H1 (cell line): ENCODE results near the gene HOMER1. TPM values are rescaled to one million over a fixed set of nuclear protein-coding genes. Genes with fewer than 3 reads are reported as not detected.

ENCODE experiments used
- CTCF ChIA-PET: fragments of 300-600 bp; sonication (Branson Sonifier 250); formaldehyde crosslinking; loops from one replicate; lab custom pipeline; 2021; ENCODE audit not compliant: partially characterized antibody; lab: Charles Lee
- POLR2A ChIA-PET: fragments of 300-600 bp; sonication (Branson Sonifier 250); formaldehyde crosslinking; loops from one replicate; lab custom pipeline; 2021; ENCODE audit warnings: inconsistent platforms; ENCODE audit not compliant: partially characterized antibody; lab: Charles Lee
- DNase-seq, 2 experiments: peaks; one replicate each; pipeline versions ENCODE4 v3.0.0 to v3.0.0-alpha.2; 2010 to 2022; ENCODE audit warnings: low spot score in 2 of 2, low read depth in 1 of 2, mixed read lengths in 1 of 2
- FAIRE-seq: peaks from 2 replicates; lab custom pipeline; 2011; peaks lifted over from hg19 to GRCh38; lab: Jason Lieb, UNC
- H2AFZ ChIP-seq: 2 replicates; pipeline ENCODE4 v1.8.1; 2012; ENCODE audit warnings: low read length, inconsistent platforms
- H2AK5ac ChIP-seq: 2 replicates; pipeline ENCODE4 v1.6.1; 2013; ENCODE audit warnings: low read depth, low read length
- H2BK120ac ChIP-seq: replicated peaks from 2 replicates; pipeline ENCODE3; 2013; ENCODE audit warnings: low read depth, low read length, inconsistent platforms
- H2BK12ac ChIP-seq: 2 replicates; pipeline ENCODE4 v1.6.1; 2013; ENCODE audit warnings: low read depth, low read length
- H2BK15ac ChIP-seq: 2 replicates; pipeline ENCODE4 v1.6.1; 2013; ENCODE audit warnings: low read length
- H2BK20ac ChIP-seq: 2 replicates; pipeline ENCODE4 v1.6.1; 2013; ENCODE audit warnings: low read length
- H2BK5ac ChIP-seq: 2 replicates; pipeline ENCODE4 v1.6.1; 2013; ENCODE audit warnings: low read depth, low read length
- H3K14ac ChIP-seq: 2 replicates; pipeline ENCODE4 v1.6.1; 2013; ENCODE audit warnings: inconsistent platforms; ENCODE audit not compliant: insufficient read length
- H3K18ac ChIP-seq: 2 replicates; pipeline ENCODE4 v1.6.1; 2013; ENCODE audit warnings: low read length; ENCODE audit errors: extremely low read depth
- H3K23ac ChIP-seq: 2 replicates; pipeline ENCODE4 v1.6.1; 2013; ENCODE audit warnings: inconsistent platforms; ENCODE audit not compliant: insufficient read length
- H3K23me2 ChIP-seq: 2 replicates; pipeline ENCODE4 v1.6.1; 2013; ENCODE audit warnings: low read depth, low read length
- H3K27ac ChIP-seq: 2 replicates; pipeline ENCODE4 v1.6.1; 2011; ENCODE audit warnings: low read depth, low read length, inconsistent platforms
- H3K27me3 ChIP-seq, 4 experiments: replicated peaks in 1 of 4; 1 replicate in 1 of 4; 2 replicates in 3 of 4; pipeline versions ENCODE4 v1.6.1 to v1.8.1; 2011 to 2013; ENCODE audit warnings: low read length in 3 of 4, mild to moderate bottlenecking in 3 of 4, inconsistent platforms in 2 of 4, mixed read lengths in 2 of 4, moderate library complexity in 1 of 4; ENCODE audit not compliant: control insufficient read depth in 3 of 4, insufficient read depth in 3 of 4; ENCODE audit errors: extremely low read depth in 1 of 4
- H3K36me3 ChIP-seq, 4 experiments: 2 replicates each; pipeline versions ENCODE4 v1.6.1 to v1.8.1; 2011 to 2013; ENCODE audit warnings: mild to moderate bottlenecking in 4 of 4, low read length in 3 of 4, moderate library complexity in 2 of 4, control low read depth in 1 of 4, inconsistent platforms in 1 of 4; ENCODE audit not compliant: insufficient read depth in 4 of 4, control insufficient read depth in 2 of 4
- H3K4ac ChIP-seq: replicated peaks from 2 replicates; pipeline ENCODE3; 2013; ENCODE audit warnings: low read length, low read depth, mixed read lengths, inconsistent platforms; ENCODE audit not compliant: insufficient read length
- H3K4me1 ChIP-seq, 4 experiments: replicated peaks in 1 of 4; 1 replicate in 1 of 4; 2 replicates in 3 of 4; pipeline versions ENCODE4 v1.6.1 to v1.8.1; 2011 to 2013; ENCODE audit warnings: low read length in 3 of 4, inconsistent platforms in 2 of 4, mixed read lengths in 1 of 4; ENCODE audit not compliant: insufficient read depth in 4 of 4, control insufficient read depth in 3 of 4
- H3K4me2 ChIP-seq, 2 experiments: 2 replicates each; pipeline versions ENCODE4 v1.6.1 to v1.8.1; 2011 to 2013; ENCODE audit warnings: low read depth in 2 of 2, low read length in 2 of 2, control low read depth in 1 of 2, inconsistent platforms in 1 of 2, mild to moderate bottlenecking in 1 of 2; ENCODE audit not compliant: insufficient read depth in 1 of 2
- H3K4me3 ChIP-seq, 4 experiments: fragments of 200-600, 300-600 bp in 1 of 4; sonication (generic), shearing (Covaris generic), sonication (Bioruptor Twin) in 1 of 4; 2 replicates each; pipeline versions ENCODE4 v1.5.1 to v1.8.1; 2011 to 2016; ENCODE audit warnings: low read length in 4 of 4, low read depth in 3 of 4, control low read depth in 2 of 4, inconsistent platforms in 2 of 4, mild to moderate bottlenecking in 2 of 4, mixed read lengths in 1 of 4, moderate library complexity in 1 of 4; ENCODE audit not compliant: insufficient read depth in 2 of 4; ENCODE audit errors: extremely low read depth in 1 of 4
- H3K56ac ChIP-seq: replicated peaks from 2 replicates; pipeline ENCODE3; 2013; ENCODE audit warnings: low read depth, mild to moderate bottlenecking, mixed read lengths, low read length, inconsistent platforms; ENCODE audit not compliant: insufficient read length
- H3K79me1 ChIP-seq: 2 replicates; pipeline ENCODE4 v1.6.1; 2013; ENCODE audit warnings: low read depth, low read length, control low read depth
- H3K79me2 ChIP-seq, 2 experiments: 2 replicates each; pipeline versions ENCODE4 v1.6.1 to v1.8.1; 2012 to 2013; ENCODE audit warnings: low read length in 2 of 2, mild to moderate bottlenecking in 2 of 2, inconsistent platforms in 1 of 2; ENCODE audit not compliant: insufficient read depth in 2 of 2, control insufficient read depth in 1 of 2
- H3K9ac ChIP-seq, 4 experiments: replicated peaks in 1 of 4; 1 replicate in 1 of 4; 2 replicates in 3 of 4; pipeline versions ENCODE4 v1.6.1 to v1.8.1; 2011 to 2013; ENCODE audit warnings: low read depth in 3 of 4, low read length in 3 of 4, control low read depth in 2 of 4, mild to moderate bottlenecking in 2 of 4, moderate library complexity in 2 of 4, inconsistent platforms in 1 of 4; ENCODE audit errors: extremely low read depth in 1 of 4
- H3K9me3 ChIP-seq, 2 experiments: 2 replicates each; pipeline versions ENCODE4 v1.6.1 to v1.8.1; 2012 to 2013; ENCODE audit warnings: mild to moderate bottlenecking in 2 of 2, moderate library complexity in 2 of 2, control low read depth in 1 of 2, inconsistent platforms in 1 of 2, low read depth in 1 of 2, low read length in 1 of 2, mixed read lengths in 1 of 2; ENCODE audit not compliant: insufficient read depth in 2 of 2
- H4K20me1 ChIP-seq, 2 experiments: replicated peaks in 1 of 2; 2 replicates each; pipeline versions ENCODE3 to v1.8.1; 2011 to 2013; ENCODE audit warnings: inconsistent platforms in 2 of 2, low read length in 2 of 2, mild to moderate bottlenecking in 1 of 2; ENCODE audit not compliant: insufficient read depth in 2 of 2, control insufficient read depth in 1 of 2
- H4K5ac ChIP-seq: 2 replicates; pipeline ENCODE4 v1.6.1; 2013; ENCODE audit warnings: low read length, low read depth, mixed read lengths, inconsistent platforms; ENCODE audit not compliant: insufficient read length
- H4K8ac ChIP-seq: 2 replicates; pipeline ENCODE4 v1.8.0; 2013; ENCODE audit warnings: mild to moderate bottlenecking, moderate library complexity, low read length, inconsistent platforms; ENCODE audit not compliant: insufficient read depth; ENCODE audit errors: extremely low read depth
- H4K91ac ChIP-seq: replicated peaks from 2 replicates; pipeline ENCODE3; 2013; ENCODE audit warnings: low read length, mixed read lengths, inconsistent platforms; ENCODE audit not compliant: insufficient read length
- ASH2L ChIP-seq: fragments of 200-600, 300-600 bp; sonication (generic); IDR thresholded peaks from one replicate; pipeline ENCODE4 v1.7.1; 2017; ENCODE audit warnings: low read length
- BACH1 ChIP-seq: IDR thresholded peaks from 2 replicates; pipeline ENCODE4 v1.6.1; 2012; ENCODE audit warnings: low read length, improper control_type of control experiment
- BCL11A ChIP-seq, 2 experiments: IDR thresholded peaks; one replicate each; pipeline ENCODE4 v1.6.1; 2011; ENCODE audit warnings: low read depth in 2 of 2, low read length in 2 of 2, mild to moderate bottlenecking in 2 of 2
- BRCA1 ChIP-seq: IDR thresholded peaks from 2 replicates; pipeline ENCODE4 v1.6.1; 2012; ENCODE audit warnings: low read depth, low read length, improper control_type of control experiment
- CTBP2 ChIP-seq: IDR thresholded peaks from 2 replicates; pipeline ENCODE4 v1.7.0; 2011; ENCODE audit warnings: borderline replicate concordance, mild to moderate bottlenecking, moderate library complexity, mixed read lengths, low read length; ENCODE audit not compliant: insufficient read depth, insufficient read length
- EZH2 ChIP-seq: fragments of 200-600 bp; sonication (generic); IDR thresholded peaks from 2 replicates; pipeline ENCODE4 v1.7.1; 2012; ENCODE audit warnings: low read depth, mild to moderate bottlenecking, moderate library complexity, low read length, inconsistent platforms; ENCODE audit not compliant: severe bottlenecking
- MAFK ChIP-seq: IDR thresholded peaks from 2 replicates; pipeline ENCODE4 v1.6.1; 2012; ENCODE audit warnings: low read depth, mild to moderate bottlenecking, improper control_type of control experiment, low read length
- NANOG ChIP-seq: IDR thresholded peaks from 2 replicates; pipeline ENCODE4 v1.6.1; 2011; ENCODE audit warnings: low read length, low read depth, mild to moderate bottlenecking, inconsistent platforms; ENCODE audit not compliant: insufficient read depth, poor library complexity, severe bottlenecking
- RXRA ChIP-seq: IDR thresholded peaks from 2 replicates; pipeline ENCODE4 v1.6.1; 2011; ENCODE audit warnings: low read depth, mild to moderate bottlenecking, low read length, moderate library complexity; ENCODE audit not compliant: insufficient read depth
- SP2 ChIP-seq: IDR thresholded peaks from 2 replicates; pipeline ENCODE4 v1.6.1; 2012; ENCODE audit warnings: mild to moderate bottlenecking, low read length, inconsistent platforms
- SP4 ChIP-seq: IDR thresholded peaks from 2 replicates; pipeline ENCODE4 v1.6.1; 2012; ENCODE audit warnings: low read length, inconsistent platforms
- YY1 ChIP-seq: IDR thresholded peaks from 2 replicates; pipeline ENCODE4 v1.6.1; 2011; ENCODE audit warnings: low read depth, mild to moderate bottlenecking, low read length
- ZNF274 ChIP-seq: IDR thresholded peaks from 2 replicates; pipeline ENCODE4 v1.7.0; 2012; ENCODE audit warnings: low read length, borderline replicate concordance; ENCODE audit errors: extremely low read depth
- WGBS, 2 experiments: shearing (Covaris generic) in 1 of 2; methylation state at CpG; one replicate each; pipeline versions ENCODE4 v1.1.6 to v1.1.7; 2013 to 2015; ENCODE audit warnings: low lambda C conversion rate in 2 of 2, mixed read lengths in 2 of 2, inconsistent platforms in 1 of 2, low coverage in 1 of 2, missing lambda C conversion rate in 1 of 2; ENCODE audit not compliant: insufficient replicate concordance in 2 of 2, insufficient coverage in 1 of 2, insufficient read length in 1 of 2; ENCODE audit errors: extremely low coverage in 1 of 2, missing lambda C conversion rate in 1 of 2; 5-methylcytosine and 5-hydroxymethylcytosine counted together
- polyA plus RNA-seq, 7 experiments: library from polyadenylated mRNA; depleted of rRNA in 3 of 7; stranded (reverse) in 5 of 7; unstranded in 2 of 7; fragments of >200 nt in 5 of 7; fragments of 200-250 nt in 2 of 7; gene quantifications; 1 replicate in 5 of 7; 2 replicates in 1 of 7; 4 replicates in 1 of 7; pipeline versions ENCODE4 v1.2.1 to v1.2.3, GENCODE V29; 2011 to 2013; ENCODE audit warnings: missing spikeins in 2 of 7, mixed read lengths in 2 of 7
- total RNA-seq: library from RNA; stranded (reverse); fragmentation: NEBNext Ultra II Directional; extraction: Animal tissue kit (Norgen Biotek cat#: 25700); gene quantifications from 2 replicates; pipeline ENCODE4 v1.2.1, GENCODE V29; 2021
- TF ChIP-seq, protein P1 (sequence below): IDR thresholded peaks from 2 replicates; pipeline ENCODE4 v1.6.1; 2011; ENCODE audit warnings: low read depth, mild to moderate bottlenecking, low read length; ENCODE audit not compliant: insufficient read depth
- TF ChIP-seq, protein P2 (sequence below): IDR thresholded peaks from 2 replicates; pipeline ENCODE4 v1.6.1; 2012; ENCODE audit warnings: inconsistent platforms

Gene HOMER1
- total and polyA plus RNA-seq, 2 of the 8 experiments (the other 6 are each of a cell fraction or from before 2014, with no cell fraction given) = 6.4 to 57.9 TPM

DNA sequence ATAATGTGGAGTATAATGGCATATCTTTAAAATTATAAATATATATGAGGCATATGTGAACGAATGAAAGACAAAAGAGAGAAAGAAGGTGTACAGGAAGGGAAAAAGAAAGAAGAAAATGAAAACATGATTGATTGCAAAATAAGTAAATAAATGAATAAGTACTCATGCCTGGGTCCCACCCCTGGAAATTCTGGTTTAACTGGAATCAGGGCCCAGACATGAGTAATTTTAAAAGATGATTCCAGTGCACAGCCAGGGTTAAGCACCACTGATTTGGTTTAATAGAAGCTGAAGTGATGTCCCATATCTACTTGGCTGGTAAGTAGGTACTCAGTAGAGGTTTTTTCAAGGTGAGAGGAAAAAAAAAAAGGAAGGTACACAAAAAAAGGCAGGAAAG is 34.0 kb upstream of the HOMER1 start:
- no peak for FAIRE-seq
- Histone ChIP-seq H3K79me2 (no peaks in the 10 kb centered on the region), H3K79me1 (no peaks in the 10 kb centered on the region), H2BK20ac (no peak overlapping the region), H2BK15ac (no peak overlapping the region), H2BK5ac (no peak overlapping the region), H3K14ac (no peak overlapping the region), H2BK12ac (no peak overlapping the region), H3K18ac (no peak overlapping the region), H3K4me3 (no peak overlapping the region), H3K4ac (no peak overlapping the region), H2BK120ac (no peak overlapping the region), H4K8ac (no peak overlapping the region), H3K23ac (no peak overlapping the region), H2AK5ac (no peak overlapping the region), H3K9ac (no peak overlapping the region), H3K27me3 (no peaks in the 10 kb centered on the region), H4K91ac (no peak overlapping the region), H2AFZ (no peak overlapping the region), H4K20me1 (no peaks in the 10 kb centered on the region), H3K23me2 (no peaks in the 10 kb centered on the region), H3K27ac (no peak overlapping the region), H3K9me3 (no peaks in the 10 kb centered on the region), H4K5ac (no peak overlapping the region), H3K56ac (no peak overlapping the region), H3K4me1 (no peaks in the 10 kb centered on the region), H3K4me2 (no peak overlapping the region), H3K36me3 (no peaks in the 10 kb centered on the region)
- ChIA-PET CTCF (interaction anchor here (1.0 kb wide), 2 partner anchors 312 to 331 kb away, joined by 3 read pairs; no protein-coding TSS in a partner anchor), POLR2A (no interaction called here)
- WGBS, 2 experiments = 75% methylated on average over 1 of the region's 1 CpG; no CpG with 5 or more reads in 1 of the 2 experiments
- no peak for DNase-seq
- TF ChIP-seq NANOG (no peak), SP2 (no peak), YY1 (no peak), BRCA1 (no peak), EZH2 (no peak), ASH2L (no peak), BCL11A (IDR thresholded peaks at IDR 0.05; ENCODE audit: low read depth in 2 of 2, low read length in 2 of 2) (no peak), SP4 (no peak), BACH1 (no peak), MAFK (no peak), ZNF274 (no peak), RXRA (no peak), CTBP2 (no peak)
- TF ChIP-seq, protein P1, sequence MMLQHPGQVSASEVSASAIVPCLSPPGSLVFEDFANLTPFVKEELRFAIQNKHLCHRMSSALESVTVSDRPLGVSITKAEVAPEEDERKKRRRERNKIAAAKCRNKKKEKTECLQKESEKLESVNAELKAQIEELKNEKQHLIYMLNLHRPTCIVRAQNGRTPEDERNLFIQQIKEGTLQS = no peak
- TF ChIP-seq, protein P2, sequence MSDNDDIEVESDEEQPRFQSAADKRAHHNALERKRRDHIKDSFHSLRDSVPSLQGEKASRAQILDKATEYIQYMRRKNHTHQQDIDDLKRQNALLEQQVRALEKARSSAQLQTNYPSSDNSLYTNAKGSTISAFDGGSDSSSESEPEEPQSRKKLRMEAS = no peak
